Neural crest cell (in vitro differentiated cells): Measurements from ENCODE around the gene RAPGEF1. TPM values are rescaled to one million over a fixed set of nuclear protein-coding genes. Genes with fewer than 3 reads are reported as not detected.
A peak's percentile ranks its signal among the peaks of the same experiment; 100 is the strongest.

Source experiments
- DNase-seq: peaks from one replicate; pipeline ENCODE4 v3.0.0; 2021; ENCODE audit warnings: low read depth, mixed read lengths, low spot score
- H3K27ac Mint-ChIP-seq: one replicate; pipeline ENCODE4 v1.8.0; 2021; ENCODE audit warnings: mild to moderate bottlenecking, mixed read lengths; ENCODE audit not compliant: unreplicated experiment
- H3K27me3 Mint-ChIP-seq: 2 replicates; pipeline ENCODE4 v1.8.0; 2021; ENCODE audit warnings: low read depth, mild to moderate bottlenecking, mixed read lengths
- H3K36me3 Mint-ChIP-seq: 2 replicates; pipeline ENCODE4 v1.8.0; 2021; ENCODE audit warnings: low read depth, mild to moderate bottlenecking, mixed read lengths
- H3K4me1 Mint-ChIP-seq: 2 replicates; pipeline ENCODE4 v1.8.0; 2021; ENCODE audit warnings: mixed read lengths
- H3K4me3 Mint-ChIP-seq: one replicate; pipeline ENCODE4 v1.8.0; 2021; ENCODE audit warnings: mild to moderate bottlenecking, mixed read lengths
- H3K9me3 Mint-ChIP-seq: 2 replicates; pipeline ENCODE4 v1.8.0; 2021; ENCODE audit warnings: mixed read lengths
- CTCF ChIP-seq: fragments of 200-600 bp; sonication (generic); conservative IDR thresholded peaks from 2 replicates; pipeline ENCODE4 v1.5.0; 2021; ENCODE audit warnings: antibody characterized with exemption, mild to moderate bottlenecking
- long read RNA-seq: library from polyadenylated mRNA; unstranded; transcript quantifications from one replicate; pipeline ENCODE4 v2.0.0, GENCODE V29; 2020
- total RNA-seq: library from RNA; stranded (reverse); gene quantifications from 2 replicates; pipeline ENCODE4 v1.2.1, GENCODE V29; 2021

The RAPGEF1 gene
- 66.2 and 68.1 TPM in 2 replicates for total RNA-seq
- long read RNA-seq, partial matches to known transcripts: 0 of 2 reads
- long read RNA-seq, other reads (novel, unspliced or antisense): 2 of 2 reads

- peaks cover 34% of the 10 kb centered on the region for H3K4me1 Mint-ChIP-seq
- TF ChIP-seq CTCF: peak; percentile 87
- H3K27me3 Mint-ChIP-seq: no peaks in the 10 kb centered on the region
- H3K27ac Mint-ChIP-seq: peak within 1 kb of the TSS; percentile 36
- H3K4me3 Mint-ChIP-seq: peak within 1 kb of the TSS; percentile 92
- no peaks in the 10 kb centered on the region for H3K9me3 Mint-ChIP-seq
- no peaks in the 10 kb centered on the region for H3K36me3 Mint-ChIP-seq
- peak; percentile 85 for DNase-seq
Measured at GRCh38 chr9:131739959-131740648, at the start of gene RAPGEF1. RAPGEF1 (minus strand) TSS chr9:131740076; CDS start chr9:131739830, 246 bp downstream.

GRCh38 chr9:131788851-131789250 lies 49.0 kb upstream of the RAPGEF1 start:
- Mint-ChIP-seq H3K4me3 (no peak overlapping the region), H3K27ac (no peak overlapping the region), H3K27me3 (peaks cover 62% of the 10 kb centered on the region), H3K36me3 (no peaks in the 10 kb centered on the region), H3K9me3 (no peaks in the 10 kb centered on the region), H3K4me1 (no peaks in the 10 kb centered on the region)
- no peak for DNase-seq
- TF ChIP-seq CTCF: no peak

GRCh38 chr9:131787838-131788237 lies 48.0 kb upstream of the RAPGEF1 start:
- Mint-ChIP-seq H3K36me3 (no peaks in the 10 kb centered on the region), H3K9me3 (peaks cover 2% of the 10 kb centered on the region), H3K27ac (no peak overlapping the region), H3K27me3 (peaks cover 70% of the 10 kb centered on the region), H3K4me3 (no peak overlapping the region), H3K4me1 (no peaks in the 10 kb centered on the region)
- DNase-seq: no peak
- no peak for TF ChIP-seq CTCF

GRCh38 chr9:131784748-131785501 lies 45.0 kb upstream of the RAPGEF1 start:
- Mint-ChIP-seq H3K4me1 (no peaks in the 10 kb centered on the region), H3K36me3 (no peaks in the 10 kb centered on the region), H3K4me3 (no peak overlapping the region), H3K27me3 (peaks cover 79% of the 10 kb centered on the region), H3K27ac (no peak overlapping the region), H3K9me3 (peaks cover 2% of the 10 kb centered on the region)
- DNase-seq: no peak
- TF ChIP-seq CTCF: no peak

- no peaks in the 10 kb centered on the region for H3K36me3 Mint-ChIP-seq
- H3K4me1 Mint-ChIP-seq: no peaks in the 10 kb centered on the region
- H3K4me3 Mint-ChIP-seq: no peak overlapping the region
- DNase-seq: no peak
- H3K27me3 Mint-ChIP-seq: peaks cover 62% of the 10 kb centered on the region
- peaks cover 2% of the 10 kb centered on the region for H3K9me3 Mint-ChIP-seq
- no peak for TF ChIP-seq CTCF
- H3K27ac Mint-ChIP-seq: no peak overlapping the region
Measured at GRCh38 chr9:131781069-131781468, 41.2 kb upstream of the RAPGEF1 start.
